NCI-H2081 (cell line): Measurements from ENCODE around the gene MELTF.
A peak's percentile ranks its signal among the peaks of the same experiment; 100 is the strongest.

Experiments used
- DNase-seq, 2 experiments: peaks; one replicate each; lab custom pipeline; 2025; lab: John Stamatoyannopoulos, UW

MELTF gene

DNA sequence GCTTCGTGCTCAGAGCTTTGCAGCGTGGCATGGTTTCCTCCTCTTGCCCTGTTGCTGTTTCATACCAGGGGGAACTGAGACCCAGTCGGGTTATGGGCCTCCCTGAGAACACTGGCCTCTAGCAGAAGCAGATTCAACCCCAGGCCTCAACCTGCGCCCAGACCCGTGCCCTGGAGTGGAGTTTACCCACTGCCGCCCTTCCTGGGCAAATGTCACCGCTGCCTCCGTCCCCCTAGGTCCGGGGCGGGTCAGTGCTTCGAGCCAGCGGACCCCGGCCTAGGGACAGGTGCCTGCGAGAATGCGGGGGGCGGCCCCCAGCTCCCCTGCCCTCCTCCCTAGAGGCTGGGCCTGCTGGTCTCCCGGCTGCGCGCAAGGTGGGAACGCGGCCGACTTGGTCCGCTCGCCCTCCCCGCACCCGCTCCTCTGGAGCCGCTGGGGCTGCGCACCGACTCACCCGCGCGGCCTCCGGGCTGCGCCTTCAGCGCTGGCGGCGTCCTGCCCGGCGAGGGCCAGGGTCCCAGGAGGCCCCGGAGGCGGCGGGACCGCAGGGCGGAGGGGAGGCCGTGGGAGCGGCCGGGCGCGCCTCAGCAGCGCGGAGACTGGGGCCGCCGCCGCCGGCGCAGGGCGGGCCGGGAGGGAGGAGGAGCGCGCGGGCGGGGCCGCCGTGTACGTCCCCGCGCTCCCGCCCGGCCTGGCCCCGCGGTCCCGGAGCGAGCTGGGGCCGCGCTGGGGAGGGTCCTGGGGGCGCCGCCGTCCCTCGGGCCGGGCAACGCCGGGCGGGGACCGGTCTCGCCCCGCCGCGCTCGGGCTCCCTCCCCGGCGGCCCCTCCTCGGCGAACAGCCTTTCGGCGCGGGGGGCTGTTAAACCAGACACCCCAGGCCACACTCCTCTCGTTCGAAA, 61.1 kb downstream of the MELTF start, which contains the start of gene PIGZ:
PIGZ (minus strand) TSS at position 601 of the 901 bp plus-strand sequence. CDS start 16,802 bp downstream, outside the sequence.
- peak; percentile 54 to 55 for DNase-seq

DNA sequence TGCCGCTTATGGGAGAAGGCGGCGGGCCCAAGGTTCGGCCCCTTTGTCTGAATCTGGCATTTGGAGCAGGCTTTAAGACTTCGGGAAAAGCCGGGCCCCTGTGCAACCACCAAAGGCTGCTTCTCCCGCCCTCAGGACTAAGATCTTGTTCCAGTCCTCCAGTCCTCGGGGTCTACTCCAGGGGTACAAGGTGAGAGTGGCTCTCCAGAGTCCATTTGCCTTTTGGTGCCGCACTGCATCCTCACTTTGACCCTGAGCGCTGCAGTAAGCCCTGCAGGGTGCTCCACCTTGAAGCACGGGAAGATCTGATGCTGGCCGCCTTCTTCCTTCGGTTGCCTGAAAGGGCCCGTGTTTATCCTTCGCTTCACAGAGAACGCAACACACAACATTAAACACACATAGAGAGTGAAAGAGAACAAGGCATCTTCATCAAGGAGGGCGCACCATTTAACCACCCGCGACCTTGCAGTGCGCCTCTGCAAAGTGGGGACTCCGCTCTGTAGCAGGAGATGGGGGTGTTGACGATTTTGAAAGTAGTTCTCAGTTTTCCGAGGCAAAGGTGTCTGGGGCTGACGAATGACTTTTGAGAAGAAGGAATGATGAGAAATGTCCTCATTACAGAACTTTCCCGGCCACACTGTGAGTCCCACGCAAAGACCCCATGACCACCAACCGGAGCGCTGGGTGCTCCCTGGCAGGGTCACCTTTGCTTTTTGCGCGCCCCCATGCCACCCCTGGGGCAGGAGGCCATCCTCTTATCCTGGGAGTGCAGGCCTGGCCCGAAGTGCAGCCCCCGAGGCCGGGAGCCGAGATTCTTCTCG, 62.0 kb downstream of the MELTF start:
- no peak for DNase-seq

DNA sequence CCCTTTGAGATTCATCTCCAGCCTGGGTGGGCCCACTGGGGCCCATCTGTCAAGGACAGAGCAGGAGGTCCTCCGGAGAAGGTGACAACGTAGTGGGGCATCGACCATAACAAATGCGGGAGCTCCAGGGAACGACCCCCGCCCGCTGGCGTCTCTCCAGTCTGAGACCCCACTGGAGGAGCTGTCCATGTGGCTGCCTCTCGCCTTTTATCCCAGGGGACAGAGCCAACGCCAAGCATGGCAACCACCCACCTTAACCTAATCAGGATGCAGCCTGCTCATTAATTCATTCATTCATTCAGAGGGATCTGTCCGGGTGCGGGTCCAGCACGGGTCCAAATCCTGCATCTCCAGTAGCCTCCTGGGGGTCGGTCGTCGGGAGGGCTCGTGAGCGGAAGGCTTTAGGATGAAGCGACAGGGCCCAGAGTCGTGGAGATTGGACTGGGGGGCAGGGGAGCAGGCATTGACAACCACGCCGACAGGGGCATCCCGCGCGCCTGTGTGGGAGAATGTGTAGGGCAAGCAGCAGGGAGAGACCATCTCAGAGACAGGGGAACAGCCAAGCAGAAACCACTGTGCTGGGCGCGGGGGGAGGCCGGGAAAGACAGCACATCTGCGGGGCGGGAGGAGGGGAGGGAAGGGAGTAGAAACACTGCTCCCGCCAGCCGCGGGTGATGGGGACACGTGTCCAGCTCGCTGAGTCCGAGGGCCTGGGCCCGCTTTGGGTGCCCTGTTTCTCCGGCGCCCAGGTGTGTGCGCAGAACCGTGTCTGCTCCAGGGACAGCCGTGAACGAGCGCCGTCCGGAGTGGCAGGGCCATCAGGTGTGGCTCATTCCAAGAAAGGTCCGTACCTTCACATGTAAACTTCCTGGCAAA, 62.9 kb downstream of the MELTF start:
- DNase-seq = no peak

DNA sequence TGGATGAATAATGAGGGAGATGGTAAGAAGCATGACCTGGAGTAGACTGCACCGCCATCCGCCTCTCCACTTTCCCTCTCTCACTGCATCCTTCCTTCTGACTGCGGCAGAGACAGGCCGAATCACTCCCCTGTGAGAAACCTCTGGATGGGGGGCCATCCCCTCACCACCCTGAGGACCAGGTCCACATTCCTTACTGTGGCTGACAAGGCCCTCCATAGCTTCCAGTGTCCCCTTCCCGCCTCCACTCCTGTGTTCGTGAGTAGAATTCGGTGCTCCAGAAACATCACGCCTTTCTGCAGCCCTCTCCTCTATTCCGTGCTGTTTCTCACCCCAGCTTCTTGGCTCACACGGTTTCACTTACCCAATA, 63.8 kb downstream of the MELTF start:
- DNase-seq = no peak

DNA sequence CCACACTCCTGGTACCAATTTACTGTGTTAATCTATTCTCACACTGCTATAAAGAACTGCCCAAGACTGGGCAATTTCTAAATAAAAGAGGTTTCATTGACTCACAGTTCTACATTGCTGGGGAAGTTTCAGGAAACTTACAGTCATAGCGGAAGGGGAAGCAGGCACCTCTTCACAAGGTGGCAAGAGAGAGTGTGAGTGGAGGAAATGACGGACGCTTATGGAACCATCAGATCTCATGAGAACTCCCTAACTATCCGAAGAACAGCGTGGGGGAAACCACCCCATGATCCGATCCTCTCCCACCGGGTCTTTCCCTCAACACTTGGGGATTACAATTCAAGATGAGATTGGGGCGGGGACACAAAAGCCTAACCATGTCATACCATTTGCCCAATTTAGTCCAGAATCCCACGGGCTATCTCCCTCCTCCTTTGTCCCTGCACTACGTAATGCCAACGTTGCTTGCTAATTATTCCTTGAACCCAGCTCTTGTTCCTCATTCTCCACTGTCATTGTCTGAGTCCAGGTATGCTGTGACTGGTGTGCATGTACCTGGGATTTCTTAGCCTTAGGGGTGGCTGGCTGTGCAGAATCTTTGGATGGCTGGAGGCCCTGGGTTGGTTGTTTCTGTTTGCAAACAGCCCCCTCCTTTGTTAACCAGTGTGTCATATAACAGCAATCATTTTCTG, 64.4 kb downstream of the MELTF start:
- DNase-seq = no peak

DNA sequence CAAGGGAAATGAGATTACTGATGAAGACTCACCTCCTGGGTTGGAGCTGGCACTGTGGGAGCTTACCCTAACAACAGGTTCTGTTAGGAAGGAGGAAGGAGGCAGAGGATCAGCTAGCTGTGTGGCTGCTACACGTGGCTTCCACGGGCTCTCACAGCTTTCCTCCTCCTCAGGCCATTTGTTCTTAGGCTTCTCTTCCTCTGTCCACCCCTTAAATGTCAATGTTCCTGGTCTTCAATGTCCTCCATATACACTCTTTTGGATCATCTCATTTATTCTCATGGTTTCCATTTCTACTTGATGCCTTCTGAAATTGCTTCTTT, 66.0 kb downstream of the MELTF start:
- no peak for DNase-seq

DNA sequence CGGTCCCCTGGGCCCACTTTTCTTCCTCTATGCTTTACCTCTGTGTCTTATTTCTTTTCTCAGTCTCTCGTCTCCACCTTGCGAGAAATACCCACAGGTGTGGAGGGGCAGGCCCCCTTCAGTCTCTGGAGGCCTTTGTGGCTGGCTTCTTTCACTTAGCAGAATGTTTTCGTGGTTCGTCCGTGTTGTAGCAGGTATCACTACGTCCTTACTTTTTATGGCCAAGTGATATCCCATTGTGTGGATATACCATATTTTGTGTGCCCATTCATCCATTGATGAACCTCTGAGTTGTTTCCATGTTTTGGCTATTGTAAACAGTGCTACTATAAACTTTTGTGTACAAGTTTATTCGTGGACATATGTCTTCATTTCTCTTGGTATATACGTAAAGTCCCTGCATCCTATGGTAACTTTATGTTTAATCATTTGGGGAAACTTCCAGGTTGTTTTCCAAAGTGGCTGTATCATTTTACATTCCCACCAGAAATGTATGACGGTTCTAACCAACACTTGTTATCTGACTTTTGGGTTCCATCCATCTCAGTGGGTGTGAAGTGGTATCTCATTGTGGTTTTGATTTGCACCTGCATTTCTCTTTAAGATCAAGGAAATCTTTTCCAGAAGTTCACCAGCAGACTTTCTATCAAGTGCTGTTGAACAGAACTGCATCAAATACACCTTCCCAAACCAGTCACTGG, 66.5 kb downstream of the MELTF start:
- DNase-seq = no peak

DNA sequence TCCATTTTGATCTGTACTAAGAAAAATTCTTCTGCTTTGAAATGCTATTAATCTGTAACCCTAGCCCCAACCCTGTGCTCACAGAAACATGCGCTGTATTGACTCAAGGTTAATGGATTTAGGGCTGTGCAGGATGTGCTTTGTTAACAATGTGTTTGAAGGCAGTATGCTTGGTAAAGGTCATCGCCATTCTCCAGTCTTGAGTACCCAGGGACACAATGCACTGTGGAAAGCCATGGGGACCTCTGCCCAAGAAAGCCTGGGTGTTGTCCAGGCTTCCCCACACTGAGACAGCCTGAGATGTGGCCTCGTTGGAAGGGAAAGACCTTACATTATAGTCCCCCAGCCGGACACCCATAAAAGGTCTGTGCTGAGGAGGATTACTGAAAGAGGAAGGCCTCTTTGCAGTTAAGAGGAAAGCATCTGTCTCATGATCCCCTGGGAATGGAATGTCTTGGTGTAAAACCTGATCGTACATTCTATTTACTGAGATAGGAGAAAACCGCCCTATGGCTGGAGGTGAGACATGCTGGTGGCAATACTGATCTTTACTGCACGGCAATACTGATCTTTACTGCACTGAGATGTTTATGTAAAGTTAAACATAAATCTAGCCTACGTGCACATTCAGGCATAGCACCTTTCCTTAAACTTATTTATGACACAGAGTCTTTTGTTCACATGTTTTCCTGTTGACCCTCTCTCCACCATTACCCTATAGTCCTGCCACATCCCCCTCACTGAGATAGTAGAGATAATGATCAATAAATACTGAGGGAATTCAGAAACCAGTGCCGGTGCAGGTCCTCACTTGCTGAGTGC, 67.3 kb downstream of the MELTF start:
- DNase-seq = no peak

DNA sequence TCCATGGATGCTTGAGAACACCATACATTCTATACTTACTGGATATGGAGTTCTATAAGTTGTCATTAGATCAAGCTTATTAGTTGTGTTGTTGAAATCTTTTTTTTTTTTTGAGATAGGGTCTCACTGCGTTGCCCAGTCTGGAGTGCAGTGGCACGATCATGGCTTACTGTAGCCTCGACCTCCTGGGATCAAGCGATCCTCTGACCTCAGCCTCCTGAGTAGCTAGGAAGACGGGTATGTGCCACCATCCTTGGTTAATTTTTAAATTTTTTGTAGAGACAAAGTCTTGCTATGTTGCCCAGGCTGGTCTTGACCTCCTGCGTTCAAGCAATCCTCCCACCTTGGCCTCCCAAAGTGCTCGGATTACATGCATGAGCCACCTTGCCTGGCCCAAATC, 74.8 kb downstream of the MELTF start:
- DNase-seq = no peak
